Esophagus muscularis mucosa (tissue), 3 donors: ENCODE results near the gene RACGAP1.

ENCODE experiments used
- POLR2A ChIP-seq: fragments of 450-650 bp; IDR thresholded peaks from one replicate; pipeline ENCODE4 v1.6.1; 2017; ENCODE audit warnings: antibody characterized with exemption, moderate library complexity, mild to moderate bottlenecking, low read depth
- POLR2AphosphoS5 ChIP-seq, 2 donors: sonication (generic); formaldehyde crosslinking; IDR thresholded peaks; one replicate each; pipeline ENCODE4 v1.6.1; 2017; ENCODE audit warnings: antibody characterized with exemption in 2 of 2
- TF ChIP-seq, protein P1 (sequence below), 3 experiments: fragments of 200-600 bp in 2 of 3; fragments of 450-650 bp in 1 of 3; sonication (generic) in 2 of 3; IDR thresholded peaks; one replicate each; pipeline ENCODE4 v1.5.1; 2017 to 2019; ENCODE audit warnings: antibody characterized with exemption in 3 of 3, mild to moderate bottlenecking in 2 of 3, moderate library complexity in 1 of 3

DNA sequence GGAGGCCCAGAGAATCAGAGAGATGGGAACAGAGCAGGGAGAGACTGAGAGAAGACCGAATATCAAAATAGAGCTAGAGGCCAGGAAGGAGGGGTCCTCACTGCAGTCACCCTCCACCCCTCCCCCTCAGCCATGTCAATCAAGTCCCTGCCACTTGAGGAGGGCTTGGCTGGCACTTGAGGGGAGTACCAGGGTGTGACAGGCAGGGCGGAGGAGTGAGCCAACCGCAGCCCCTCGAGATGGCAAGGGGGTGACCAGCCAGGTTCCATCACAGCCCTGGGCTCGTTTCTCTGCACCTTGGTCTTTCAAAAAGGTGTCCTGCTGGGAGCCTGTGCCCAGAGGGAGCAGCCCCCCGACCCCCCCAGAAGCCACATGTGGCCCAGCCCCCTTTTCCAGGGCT lies 59.5 kb downstream of the RACGAP1 start:
- TF ChIP-seq, protein P1, sequence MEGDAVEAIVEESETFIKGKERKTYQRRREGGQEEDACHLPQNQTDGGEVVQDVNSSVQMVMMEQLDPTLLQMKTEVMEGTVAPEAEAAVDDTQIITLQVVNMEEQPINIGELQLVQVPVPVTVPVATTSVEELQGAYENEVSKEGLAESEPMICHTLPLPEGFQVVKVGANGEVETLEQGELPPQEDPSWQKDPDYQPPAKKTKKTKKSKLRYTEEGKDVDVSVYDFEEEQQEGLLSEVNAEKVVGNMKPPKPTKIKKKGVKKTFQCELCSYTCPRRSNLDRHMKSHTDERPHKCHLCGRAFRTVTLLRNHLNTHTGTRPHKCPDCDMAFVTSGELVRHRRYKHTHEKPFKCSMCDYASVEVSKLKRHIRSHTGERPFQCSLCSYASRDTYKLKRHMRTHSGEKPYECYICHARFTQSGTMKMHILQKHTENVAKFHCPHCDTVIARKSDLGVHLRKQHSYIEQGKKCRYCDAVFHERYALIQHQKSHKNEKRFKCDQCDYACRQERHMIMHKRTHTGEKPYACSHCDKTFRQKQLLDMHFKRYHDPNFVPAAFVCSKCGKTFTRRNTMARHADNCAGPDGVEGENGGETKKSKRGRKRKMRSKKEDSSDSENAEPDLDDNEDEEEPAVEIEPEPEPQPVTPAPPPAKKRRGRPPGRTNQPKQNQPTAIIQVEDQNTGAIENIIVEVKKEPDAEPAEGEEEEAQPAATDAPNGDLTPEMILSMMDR (IDR thresholded peaks at IDR 0.05) = no peak
- no peak for TF ChIP-seq POLR2A
- TF ChIP-seq POLR2AphosphoS5 (IDR thresholded peaks at IDR 0.05) = no peak
